ENCODE data around the gene ADGRG6.

The ADGRG6 gene

GRCh38 chr6:142262231-142262630, 39.6 kb upstream of the ADGRG6 start:
- Mint-ChIP-seq H3K27ac (no peak overlapping the region), H3K9me3 (no peaks in the 10 kb centered on the region), H3K4me1 (no peaks in the 10 kb centered on the region), H3K4me3 (no peak overlapping the region), H3K36me3 (ENCODE audit: low read depth) (no peaks in the 10 kb centered on the region), H3K27me3 (ENCODE audit: low read depth, poor library complexity) (peaks cover 2% of the 10 kb centered on the region)
- DNase-seq: no peak
- TF ChIP-seq CTCF (IDR thresholded peaks at IDR 0.05): no peak

GRCh38 chr6:142265476-142265875, 36.3 kb upstream of the ADGRG6 start:
- Mint-ChIP-seq H3K27ac (no peak overlapping the region), H3K36me3 (ENCODE audit: low read depth) (no peaks in the 10 kb centered on the region), H3K4me1 (no peaks in the 10 kb centered on the region), H3K4me3 (no peak overlapping the region), H3K9me3 (no peaks in the 10 kb centered on the region), H3K27me3 (ENCODE audit: low read depth, poor library complexity) (peaks cover 4% of the 10 kb centered on the region)
- no peak for DNase-seq
- no peak for TF ChIP-seq CTCF (IDR thresholded peaks at IDR 0.05)

DNA sequence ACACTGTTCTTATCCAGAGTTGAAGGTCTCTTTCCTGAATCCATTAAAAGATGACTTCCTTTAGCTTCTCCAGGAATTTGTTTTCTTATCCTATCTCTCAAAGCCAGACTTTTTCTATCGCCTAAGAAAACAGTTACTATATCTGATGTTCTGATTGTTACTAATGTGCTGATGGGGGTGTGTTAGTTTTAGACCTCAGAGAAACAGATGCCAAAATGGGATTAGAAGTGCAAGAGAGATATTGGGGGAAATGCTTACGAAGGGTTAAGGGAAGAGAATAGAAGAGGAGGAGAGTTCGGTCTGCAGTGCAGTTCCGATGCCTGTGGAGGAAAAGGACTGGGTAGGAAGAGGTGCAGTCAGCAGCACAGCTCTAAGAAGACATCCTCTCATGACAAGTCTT, 35.7 kb upstream of the ADGRG6 start:
- Mint-ChIP-seq H3K27ac (no peak overlapping the region), H3K4me1 (no peaks in the 10 kb centered on the region), H3K4me3 (no peak overlapping the region), H3K27me3 (ENCODE audit: low read depth, poor library complexity) (peaks cover 4% of the 10 kb centered on the region), H3K36me3 (ENCODE audit: low read depth) (no peaks in the 10 kb centered on the region), H3K9me3 (no peaks in the 10 kb centered on the region)
- no peak for TF ChIP-seq CTCF (IDR thresholded peaks at IDR 0.05)
- DNase-seq: no peak

DNA sequence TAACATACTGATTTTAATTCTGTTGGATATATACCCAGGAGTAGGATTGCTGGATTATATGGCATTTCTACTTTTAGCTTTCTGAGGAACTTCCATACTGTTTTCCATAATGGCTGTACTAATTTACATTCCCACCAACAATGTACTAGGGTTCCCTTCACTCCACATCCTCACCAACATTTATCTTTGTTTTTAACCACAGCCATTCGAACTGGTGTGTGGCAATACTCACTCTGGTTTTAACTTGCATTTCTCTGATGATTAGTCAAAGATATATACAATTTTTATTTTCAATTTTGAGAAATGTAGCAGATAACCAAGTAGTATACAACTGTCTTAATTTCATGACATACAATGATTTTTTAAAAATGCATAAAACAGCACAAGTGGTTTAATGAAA, 30.3 kb upstream of the ADGRG6 start:
- no peaks in the 10 kb centered on the region for H3K36me3 Mint-ChIP-seq (ENCODE audit: low read depth)
- H3K4me1 Mint-ChIP-seq: peaks cover 6% of the 10 kb centered on the region
- DNase-seq: no peak
- no peaks in the 10 kb centered on the region for H3K9me3 Mint-ChIP-seq
- peak overlapping the region; percentile 22 for H3K27ac Mint-ChIP-seq
- H3K4me3 Mint-ChIP-seq: no peak overlapping the region
- peaks cover 4% of the 10 kb centered on the region for H3K27me3 Mint-ChIP-seq (ENCODE audit: low read depth, poor library complexity)
- TF ChIP-seq CTCF (IDR thresholded peaks at IDR 0.05): no peak

- H3K27ac Mint-ChIP-seq: no peak overlapping the region
- no peak for DNase-seq
- H3K4me1 Mint-ChIP-seq: peaks cover 6% of the 10 kb centered on the region
Observed at GRCh38 chr6:142274656-142275055, 27.2 kb upstream of the ADGRG6 start.

More at GRCh38 chr6:142274656-142275055, 27.2 kb upstream of the ADGRG6 start:
- Mint-ChIP-seq H3K27me3 (ENCODE audit: low read depth, poor library complexity) (no peaks in the 10 kb centered on the region), H3K36me3 (ENCODE audit: low read depth) (no peaks in the 10 kb centered on the region), H3K4me3 (no peak overlapping the region), H3K9me3 (no peaks in the 10 kb centered on the region)
- TF ChIP-seq CTCF (IDR thresholded peaks at IDR 0.05): no peak
